Brain pericyte (primary cell): ENCODE results near the gene SDHAF4.
"Not testable (repeated sequence)": the region's sequence is repeated elsewhere in the genome, so short reads cannot be mapped to it uniquely, and the experiment has no call there.

Source experiments
- DNase-seq: peaks from one replicate; pipeline ENCODE4 v3.0.0-alpha.2; 2012; ENCODE audit warnings: low read depth, low spot score

Gene SDHAF4

GRCh38 chr6:70592391-70593117 is 25.8 kb downstream of the SDHAF4 start:
- DNase-seq = no peak

- DNase-seq = no peak
Measured at GRCh38 chr6:70593118-70593486, 26.4 kb downstream of the SDHAF4 start.

GRCh38 chr6:70599187-70599586 is 32.5 kb downstream of the SDHAF4 start:
- DNase-seq = no peak

GRCh38 chr6:70601014-70601413 is 34.3 kb downstream of the SDHAF4 start:
- DNase-seq = no peak

- DNase-seq = no peak
Measured at GRCh38 chr6:70604254-70604653, 37.5 kb downstream of the SDHAF4 start.

- not testable (repeated sequence) for DNase-seq
Measured at GRCh38 chr6:70607371-70607770, 40.6 kb downstream of the SDHAF4 start.

- DNase-seq = not testable (repeated sequence)
Measured at GRCh38 chr6:70609181-70609580, 42.5 kb downstream of the SDHAF4 start.

- DNase-seq = no peak
Measured at GRCh38 chr6:70616728-70617260, 50.1 kb downstream of the SDHAF4 start.

- no peak for DNase-seq
Measured at GRCh38 chr6:70620746-70621145, 54.0 kb downstream of the SDHAF4 start.

GRCh38 chr6:70622461-70622860 is 55.7 kb downstream of the SDHAF4 start:
- no peak for DNase-seq

- no peak for DNase-seq
Measured at GRCh38 chr6:70625436-70625835, 58.7 kb downstream of the SDHAF4 start.

- DNase-seq = no peak
Measured at GRCh38 chr6:70627500-70628254, 60.9 kb downstream of the SDHAF4 start.

GRCh38 chr6:70629929-70630328 is 63.2 kb downstream of the SDHAF4 start:
- DNase-seq = no peak

- no peak for DNase-seq
Measured at GRCh38 chr6:70633870-70634269, 67.1 kb downstream of the SDHAF4 start.

- DNase-seq = no peak
Measured at GRCh38 chr6:70636596-70636995, 69.9 kb downstream of the SDHAF4 start.

- no peak for DNase-seq
Measured at GRCh38 chr6:70638468-70638867, 71.7 kb downstream of the SDHAF4 start.
